ENCODE measurements around the gene PRKX.
"Not testable (repeated sequence)": the region's sequence is repeated elsewhere in the genome, so short reads cannot be mapped to it uniquely, and the experiment has no call there.

The PRKX gene

GRCh38 chrX:3707673-3708274 is 5.7 kb downstream of the PRKX start:
- not testable (repeated sequence) for H3K27ac ChIP-seq (ENCODE audit: low read length); H3K4me1 ChIP-seq (ENCODE audit: control insufficient read depth, insufficient read depth, low read length); H3K9ac ChIP-seq (ENCODE audit: low read length in 2 of 2); H3K4me3 ChIP-seq (ENCODE audit: low read length in 2 of 2); H3K36me3 ChIP-seq (ENCODE audit: control insufficient read depth in 2 of 2, insufficient read depth in 2 of 2, low read length in 2 of 2); H3K27me3 ChIP-seq (ENCODE audit: control insufficient read depth in 1 of 2, insufficient read depth in 2 of 2, low read length in 2 of 2); H3K9me3 ChIP-seq (ENCODE audit: control insufficient read depth in 2 of 2, low read length in 2 of 2)

GRCh38 chrX:3706481-3706880 is 7.0 kb downstream of the PRKX start:
- H3K27me3 ChIP-seq (ENCODE audit: control insufficient read depth in 1 of 2, insufficient read depth in 2 of 2, low read length in 2 of 2), result no peaks in the 10 kb centered on the region
- no peak overlapping the region for H3K27ac ChIP-seq (ENCODE audit: low read length)
- no peaks in the 10 kb centered on the region for H3K4me1 ChIP-seq (ENCODE audit: control insufficient read depth, insufficient read depth, low read length)
- H3K9ac ChIP-seq (ENCODE audit: low read length in 2 of 2), result no peak overlapping the region
- H3K4me3 ChIP-seq (ENCODE audit: low read length in 2 of 2), result no peak overlapping the region
- no peaks in the 10 kb centered on the region for H3K9me3 ChIP-seq (ENCODE audit: control insufficient read depth in 2 of 2, low read length in 2 of 2)
- no peaks in the 10 kb centered on the region for H3K36me3 ChIP-seq (ENCODE audit: control insufficient read depth in 2 of 2, insufficient read depth in 2 of 2, low read length in 2 of 2)

GRCh38 chrX:3703251-3703650 is 10.2 kb downstream of the PRKX start:
- H3K9ac ChIP-seq (ENCODE audit: low read length in 2 of 2); H3K36me3 ChIP-seq (ENCODE audit: control insufficient read depth in 2 of 2, insufficient read depth in 2 of 2, low read length in 2 of 2); H3K27ac ChIP-seq (ENCODE audit: low read length); H3K27me3 ChIP-seq (ENCODE audit: control insufficient read depth in 1 of 2, insufficient read depth in 2 of 2, low read length in 2 of 2); H3K9me3 ChIP-seq (ENCODE audit: control insufficient read depth in 2 of 2, low read length in 2 of 2); H3K4me1 ChIP-seq (ENCODE audit: control insufficient read depth, insufficient read depth, low read length); H3K4me3 ChIP-seq (ENCODE audit: low read length in 2 of 2): not testable (repeated sequence)

GRCh38 chrX:3702095-3702494 is 11.4 kb downstream of the PRKX start:
- not testable (repeated sequence) for H3K9ac ChIP-seq (ENCODE audit: low read length in 2 of 2); H3K9me3 ChIP-seq (ENCODE audit: control insufficient read depth in 2 of 2, low read length in 2 of 2); H3K4me1 ChIP-seq (ENCODE audit: control insufficient read depth, insufficient read depth, low read length); H3K4me3 ChIP-seq (ENCODE audit: low read length in 2 of 2); H3K27ac ChIP-seq (ENCODE audit: low read length); H3K36me3 ChIP-seq (ENCODE audit: control insufficient read depth in 2 of 2, insufficient read depth in 2 of 2, low read length in 2 of 2); H3K27me3 ChIP-seq (ENCODE audit: control insufficient read depth in 1 of 2, insufficient read depth in 2 of 2, low read length in 2 of 2)

GRCh38 chrX:3701445-3701928 is 12.0 kb downstream of the PRKX start:
- not testable (repeated sequence) for H3K9ac ChIP-seq (ENCODE audit: low read length in 2 of 2); H3K4me1 ChIP-seq (ENCODE audit: control insufficient read depth, insufficient read depth, low read length); H3K4me3 ChIP-seq (ENCODE audit: low read length in 2 of 2); H3K27me3 ChIP-seq (ENCODE audit: control insufficient read depth in 1 of 2, insufficient read depth in 2 of 2, low read length in 2 of 2); H3K9me3 ChIP-seq (ENCODE audit: control insufficient read depth in 2 of 2, low read length in 2 of 2); H3K27ac ChIP-seq (ENCODE audit: low read length); H3K36me3 ChIP-seq (ENCODE audit: control insufficient read depth in 2 of 2, insufficient read depth in 2 of 2, low read length in 2 of 2)

- Histone ChIP-seq H3K4me3 (ENCODE audit: low read length in 2 of 2) (peak overlapping the region in 1 of 2 donors; percentile 52), H3K27ac (ENCODE audit: low read length) (no peak overlapping the region), H3K9me3 (ENCODE audit: control insufficient read depth in 2 of 2, low read length in 2 of 2) (no peaks in the 10 kb centered on the region), H3K27me3 (ENCODE audit: control insufficient read depth in 1 of 2, insufficient read depth in 2 of 2, low read length in 2 of 2) (no peaks in the 10 kb centered on the region), H3K9ac (ENCODE audit: low read length in 2 of 2) (no peak overlapping the region), H3K4me1 (ENCODE audit: control insufficient read depth, insufficient read depth, low read length) (no peaks in the 10 kb centered on the region), H3K36me3 (ENCODE audit: control insufficient read depth in 2 of 2, insufficient read depth in 2 of 2, low read length in 2 of 2) (no peaks in the 10 kb centered on the region)
Observed at GRCh38 chrX:3699821-3700381, 13.5 kb downstream of the PRKX start.

- Histone ChIP-seq H3K27ac (ENCODE audit: low read length) (no peak overlapping the region), H3K36me3 (ENCODE audit: control insufficient read depth in 2 of 2, insufficient read depth in 2 of 2, low read length in 2 of 2) (no peaks in the 10 kb centered on the region), H3K27me3 (ENCODE audit: control insufficient read depth in 1 of 2, insufficient read depth in 2 of 2, low read length in 2 of 2) (no peaks in the 10 kb centered on the region), H3K9me3 (ENCODE audit: control insufficient read depth in 2 of 2, low read length in 2 of 2) (no peaks in the 10 kb centered on the region), H3K4me1 (ENCODE audit: control insufficient read depth, insufficient read depth, low read length) (no peaks in the 10 kb centered on the region), H3K4me3 (ENCODE audit: low read length in 2 of 2) (no peak overlapping the region), H3K9ac (ENCODE audit: low read length in 2 of 2) (no peak overlapping the region)
Observed at GRCh38 chrX:3697701-3698279, 15.7 kb downstream of the PRKX start.

GRCh38 chrX:3697220-3697684 is 16.2 kb downstream of the PRKX start:
- Histone ChIP-seq H3K4me1 (ENCODE audit: control insufficient read depth, insufficient read depth, low read length) (no peaks in the 10 kb centered on the region), H3K27ac (ENCODE audit: low read length) (no peak overlapping the region), H3K9ac (ENCODE audit: low read length in 2 of 2) (no peak overlapping the region), H3K4me3 (ENCODE audit: low read length in 2 of 2) (no peak overlapping the region), H3K9me3 (ENCODE audit: control insufficient read depth in 2 of 2, low read length in 2 of 2) (no peaks in the 10 kb centered on the region), H3K27me3 (ENCODE audit: control insufficient read depth in 1 of 2, insufficient read depth in 2 of 2, low read length in 2 of 2) (no peaks in the 10 kb centered on the region), H3K36me3 (ENCODE audit: control insufficient read depth in 2 of 2, insufficient read depth in 2 of 2, low read length in 2 of 2) (no peaks in the 10 kb centered on the region)

- no peaks in the 10 kb centered on the region for H3K4me1 ChIP-seq (ENCODE audit: control insufficient read depth, insufficient read depth, low read length)
- no peak overlapping the region for H3K4me3 ChIP-seq (ENCODE audit: low read length in 2 of 2)
- no peaks in the 10 kb centered on the region for H3K9me3 ChIP-seq (ENCODE audit: control insufficient read depth in 2 of 2, low read length in 2 of 2)
- no peak overlapping the region for H3K27ac ChIP-seq (ENCODE audit: low read length)
- H3K27me3 ChIP-seq (ENCODE audit: control insufficient read depth in 1 of 2, insufficient read depth in 2 of 2, low read length in 2 of 2), result no peaks in the 10 kb centered on the region
- no peaks in the 10 kb centered on the region for H3K36me3 ChIP-seq (ENCODE audit: control insufficient read depth in 2 of 2, insufficient read depth in 2 of 2, low read length in 2 of 2)
- H3K9ac ChIP-seq (ENCODE audit: low read length in 2 of 2), result no peak overlapping the region
Observed at GRCh38 chrX:3695536-3695935, 17.9 kb downstream of the PRKX start.

GRCh38 chrX:3690140-3690539 is 23.3 kb downstream of the PRKX start:
- H3K27me3 ChIP-seq (ENCODE audit: control insufficient read depth in 1 of 2, insufficient read depth in 2 of 2, low read length in 2 of 2), result no peaks in the 10 kb centered on the region
- H3K4me3 ChIP-seq (ENCODE audit: low read length in 2 of 2), result no peak overlapping the region
- no peak overlapping the region for H3K27ac ChIP-seq (ENCODE audit: low read length)
- no peaks in the 10 kb centered on the region for H3K4me1 ChIP-seq (ENCODE audit: control insufficient read depth, insufficient read depth, low read length)
- H3K9ac ChIP-seq (ENCODE audit: low read length in 2 of 2), result no peak overlapping the region
- H3K9me3 ChIP-seq (ENCODE audit: control insufficient read depth in 2 of 2, low read length in 2 of 2), result no peaks in the 10 kb centered on the region
- no peaks in the 10 kb centered on the region for H3K36me3 ChIP-seq (ENCODE audit: control insufficient read depth in 2 of 2, insufficient read depth in 2 of 2, low read length in 2 of 2)

GRCh38 chrX:3683236-3683635 is 30.2 kb downstream of the PRKX start:
- H3K27ac ChIP-seq (ENCODE audit: low read length); H3K36me3 ChIP-seq (ENCODE audit: control insufficient read depth in 2 of 2, insufficient read depth in 2 of 2, low read length in 2 of 2); H3K9me3 ChIP-seq (ENCODE audit: control insufficient read depth in 2 of 2, low read length in 2 of 2); H3K9ac ChIP-seq (ENCODE audit: low read length in 2 of 2); H3K27me3 ChIP-seq (ENCODE audit: control insufficient read depth in 1 of 2, insufficient read depth in 2 of 2, low read length in 2 of 2); H3K4me3 ChIP-seq (ENCODE audit: low read length in 2 of 2); H3K4me1 ChIP-seq (ENCODE audit: control insufficient read depth, insufficient read depth, low read length): not testable (repeated sequence)

All from stomach smooth muscle (tissue), 2 donors.